Loucy (cell line): ENCODE measurements around the gene GPHN.

Experiments used
- EZH2phosphoT487 ChIP-seq: fragments of 200-600 bp; IDR thresholded peaks from 2 replicates; pipeline ENCODE4 v1.6.1; 2018; ENCODE audit warnings: antibody characterized with exemption, mild to moderate bottlenecking, moderate library complexity, borderline replicate concordance
- TF ChIP-seq, protein P1 (sequence below): fragments of 200-600 bp; sonication (generic); conservative IDR thresholded peaks from 2 replicates; pipeline ENCODE4 v1.5.1; 2014; ENCODE audit warnings: mild to moderate bottlenecking, antibody characterized with exemption, low read length

DNA sequence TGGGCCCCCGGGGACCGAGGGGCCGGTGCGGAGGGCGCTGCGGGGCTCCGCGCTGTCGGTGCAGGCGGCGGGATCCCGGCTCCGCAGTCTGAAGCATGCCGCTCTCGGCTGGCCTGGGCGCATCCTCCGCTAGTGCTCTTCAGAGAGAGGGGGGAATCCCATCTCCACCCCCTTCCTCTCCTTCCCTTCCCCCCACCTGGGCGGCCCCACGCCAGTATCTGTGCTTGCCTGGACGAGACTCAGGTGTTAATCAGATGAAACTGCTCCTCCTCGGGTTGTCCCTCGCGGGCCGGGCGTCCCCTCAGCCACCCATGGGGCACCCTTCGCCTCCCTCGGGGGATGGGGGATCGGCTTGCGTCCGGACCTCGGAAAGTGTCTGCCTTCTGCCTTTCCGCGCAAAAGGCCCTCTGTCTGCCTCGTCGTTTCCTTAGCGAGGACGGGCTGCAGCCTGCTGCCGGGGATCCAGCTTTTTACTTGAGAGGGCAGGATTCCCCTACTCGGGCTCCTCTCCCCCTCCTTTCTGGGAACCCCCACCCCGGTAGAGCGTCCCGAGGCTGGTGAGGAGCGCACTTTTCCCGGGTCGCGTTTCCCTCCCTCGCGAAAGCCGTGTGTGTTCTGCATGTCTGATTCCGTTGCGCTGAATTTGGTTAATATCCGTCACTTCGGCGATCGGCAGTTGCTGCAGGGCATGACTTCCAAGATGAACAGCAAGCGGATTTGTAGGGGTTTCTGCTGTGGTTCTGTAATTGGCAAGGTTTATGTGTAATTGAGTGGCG lies 1.1 kb downstream of the GPHN start:
- TF ChIP-seq, protein P1, sequence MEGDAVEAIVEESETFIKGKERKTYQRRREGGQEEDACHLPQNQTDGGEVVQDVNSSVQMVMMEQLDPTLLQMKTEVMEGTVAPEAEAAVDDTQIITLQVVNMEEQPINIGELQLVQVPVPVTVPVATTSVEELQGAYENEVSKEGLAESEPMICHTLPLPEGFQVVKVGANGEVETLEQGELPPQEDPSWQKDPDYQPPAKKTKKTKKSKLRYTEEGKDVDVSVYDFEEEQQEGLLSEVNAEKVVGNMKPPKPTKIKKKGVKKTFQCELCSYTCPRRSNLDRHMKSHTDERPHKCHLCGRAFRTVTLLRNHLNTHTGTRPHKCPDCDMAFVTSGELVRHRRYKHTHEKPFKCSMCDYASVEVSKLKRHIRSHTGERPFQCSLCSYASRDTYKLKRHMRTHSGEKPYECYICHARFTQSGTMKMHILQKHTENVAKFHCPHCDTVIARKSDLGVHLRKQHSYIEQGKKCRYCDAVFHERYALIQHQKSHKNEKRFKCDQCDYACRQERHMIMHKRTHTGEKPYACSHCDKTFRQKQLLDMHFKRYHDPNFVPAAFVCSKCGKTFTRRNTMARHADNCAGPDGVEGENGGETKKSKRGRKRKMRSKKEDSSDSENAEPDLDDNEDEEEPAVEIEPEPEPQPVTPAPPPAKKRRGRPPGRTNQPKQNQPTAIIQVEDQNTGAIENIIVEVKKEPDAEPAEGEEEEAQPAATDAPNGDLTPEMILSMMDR: no peak
- no peak for TF ChIP-seq EZH2phosphoT487
